ENCODE results near the gene TNK2.

TNK2 gene

DNA sequence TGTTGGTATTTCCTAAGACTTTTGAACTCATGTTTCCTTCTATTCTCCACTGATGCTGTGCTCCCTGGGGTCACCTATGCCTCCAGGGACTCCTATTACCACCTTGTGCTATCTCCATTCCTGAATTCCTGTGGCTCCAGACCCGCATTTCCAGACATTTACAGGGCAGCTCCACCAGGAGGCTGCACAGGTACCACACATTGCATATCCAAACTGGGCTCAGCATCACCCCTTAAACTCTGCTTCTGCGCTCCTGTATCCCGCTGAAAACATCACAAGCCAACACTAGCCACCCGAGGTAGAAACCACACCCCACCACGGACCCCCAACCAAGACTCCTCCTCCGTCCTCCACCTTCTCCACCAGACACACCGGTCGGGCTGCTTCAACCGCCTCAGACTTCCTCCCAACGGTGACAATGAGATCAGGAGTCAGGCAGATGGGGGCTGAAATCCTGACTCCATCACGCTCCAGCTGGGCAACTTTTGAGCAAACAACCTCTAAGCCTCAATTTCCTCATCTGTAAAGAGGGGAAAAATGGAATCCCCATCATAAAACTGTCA, 10.4 kb downstream of the TNK2 start:
- no peak for DNase-seq

GRCh38 chr3:195897081-195897852, 11.1 kb downstream of the TNK2 start:
- no peak for DNase-seq

- no peak for DNase-seq
Measured at GRCh38 chr3:195896361-195897080, 11.8 kb downstream of the TNK2 start.

GRCh38 chr3:195895861-195896360, 12.4 kb downstream of the TNK2 start:
- DNase-seq, result peak; percentile 45

DNA sequence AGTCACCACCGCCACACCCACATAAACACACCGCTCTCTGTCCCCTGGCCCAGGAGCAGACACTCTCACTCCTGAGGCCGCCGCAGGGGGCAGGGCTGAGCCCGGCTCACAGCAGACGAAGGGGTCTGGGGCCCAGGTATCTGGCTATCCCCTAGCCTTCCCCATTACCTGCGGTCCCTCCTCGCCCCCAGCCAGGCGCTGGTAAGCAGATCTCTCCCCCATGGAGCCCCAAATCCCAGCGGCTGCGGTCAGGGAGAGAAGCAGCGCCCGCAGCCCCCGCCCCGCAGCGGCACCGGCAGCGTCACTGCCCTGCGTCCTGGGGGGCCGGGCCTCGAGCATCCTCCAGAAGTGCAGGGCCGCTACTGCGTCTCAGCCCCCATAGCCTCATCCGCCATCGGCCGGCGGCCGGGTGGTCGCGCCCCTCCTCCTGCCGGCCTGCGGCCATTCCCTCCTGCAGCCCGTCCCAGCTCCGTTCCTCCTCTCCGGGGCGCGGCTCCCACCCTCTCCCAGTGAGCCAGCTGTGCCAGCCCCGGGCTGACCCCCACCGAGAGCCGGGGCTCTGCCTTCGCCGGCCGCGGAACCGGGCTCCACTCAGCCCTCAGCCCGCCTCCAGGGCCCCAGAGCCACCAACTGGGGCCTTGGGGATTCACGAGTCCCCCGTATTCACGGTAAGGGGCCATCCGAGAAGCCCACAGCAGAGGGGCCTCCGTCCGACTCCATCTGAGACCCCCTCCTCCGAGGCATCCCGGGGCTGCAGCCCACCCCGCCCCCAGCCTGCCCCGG, 13.1 kb downstream of the TNK2 start:
- DNase-seq, result no peak

- no peak for DNase-seq
Measured at GRCh38 chr3:195893916-195894465, 14.4 kb downstream of the TNK2 start.

DNA sequence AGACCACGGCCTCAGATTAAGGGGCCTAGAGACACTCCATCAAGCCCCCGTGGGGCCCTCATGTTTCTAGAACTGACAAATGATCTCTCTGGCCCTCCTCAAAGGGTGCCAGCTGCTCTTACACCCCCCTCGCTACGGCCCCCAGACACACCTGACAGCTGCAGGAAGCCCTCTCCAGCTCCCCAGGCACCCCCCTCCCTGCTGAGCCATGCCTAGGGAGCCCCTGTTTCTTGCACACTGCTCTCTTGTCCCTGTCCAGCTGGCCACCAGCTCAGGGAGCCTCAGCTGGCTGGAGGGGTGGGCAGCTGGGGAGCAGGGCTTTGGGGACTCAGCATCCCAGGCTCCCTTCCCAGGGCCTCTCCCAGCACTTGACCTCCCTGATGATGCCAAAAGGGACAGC, 14.8 kb downstream of the TNK2 start:
- DNase-seq, result peak; percentile 59

DNA sequence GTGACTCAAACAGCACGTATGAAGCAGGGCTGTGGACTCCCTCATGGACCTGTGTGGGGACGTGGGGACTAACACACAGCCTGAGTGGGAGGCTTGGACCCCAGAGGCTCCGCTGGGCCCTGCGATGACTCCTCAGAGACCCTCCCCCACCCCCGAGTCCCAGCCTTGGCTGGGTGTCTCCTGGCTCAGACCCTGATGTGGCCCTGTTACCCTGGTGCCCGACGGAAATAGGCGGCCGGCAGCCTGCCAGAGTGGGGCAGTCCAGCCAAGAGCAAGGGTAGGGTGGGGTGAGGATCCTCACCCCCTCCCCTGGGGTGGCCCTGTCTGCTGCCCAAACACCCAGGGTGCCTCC, 15.3 kb downstream of the TNK2 start:
- no peak for DNase-seq

DNA sequence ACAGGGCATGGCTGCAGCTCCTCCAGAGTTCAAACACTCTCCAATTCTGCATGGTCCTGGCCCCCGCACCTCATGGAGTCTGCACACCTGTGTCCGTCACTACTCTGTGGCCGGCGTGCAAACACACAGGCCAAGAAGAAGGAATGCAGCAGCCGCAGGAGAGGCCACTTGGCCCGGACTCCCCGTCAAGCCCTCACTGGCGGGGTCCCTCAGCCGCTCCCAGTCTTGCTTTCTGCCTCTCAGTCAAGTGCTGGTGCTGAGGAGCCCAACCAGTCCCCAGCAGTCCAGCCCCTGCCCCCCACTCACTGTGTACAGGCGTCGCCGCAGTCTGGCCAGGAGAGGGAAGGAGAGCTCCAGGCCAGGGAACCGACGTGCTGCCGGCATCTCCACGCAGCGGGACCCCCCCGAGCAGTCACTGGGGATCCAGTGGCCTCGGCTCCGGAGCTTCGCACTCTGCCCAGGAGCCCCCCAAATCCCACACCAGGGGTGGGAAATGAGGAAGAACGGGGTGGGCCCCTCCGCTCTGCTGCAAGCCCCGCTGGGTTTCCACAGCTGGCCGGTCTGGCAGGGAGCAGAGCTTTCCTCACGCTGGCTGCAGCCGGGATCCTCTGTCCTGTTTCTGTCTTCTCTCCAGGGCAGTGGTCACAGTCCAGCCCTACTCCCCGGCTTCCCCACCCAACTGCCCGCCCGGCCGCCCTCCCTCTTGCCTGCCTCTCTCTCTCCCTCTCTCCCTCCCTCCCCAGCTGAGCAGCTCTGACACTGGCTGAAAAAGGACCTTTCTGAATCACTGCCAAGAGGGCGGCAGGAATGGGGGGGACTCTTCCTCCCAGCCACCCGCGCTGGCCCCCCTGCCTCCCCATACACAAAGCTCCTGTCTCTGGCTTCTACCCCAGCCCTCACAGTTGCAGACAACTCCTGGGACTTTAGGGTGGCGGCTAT, 16.0 kb downstream of the TNK2 start:
- no peak for DNase-seq

DNA sequence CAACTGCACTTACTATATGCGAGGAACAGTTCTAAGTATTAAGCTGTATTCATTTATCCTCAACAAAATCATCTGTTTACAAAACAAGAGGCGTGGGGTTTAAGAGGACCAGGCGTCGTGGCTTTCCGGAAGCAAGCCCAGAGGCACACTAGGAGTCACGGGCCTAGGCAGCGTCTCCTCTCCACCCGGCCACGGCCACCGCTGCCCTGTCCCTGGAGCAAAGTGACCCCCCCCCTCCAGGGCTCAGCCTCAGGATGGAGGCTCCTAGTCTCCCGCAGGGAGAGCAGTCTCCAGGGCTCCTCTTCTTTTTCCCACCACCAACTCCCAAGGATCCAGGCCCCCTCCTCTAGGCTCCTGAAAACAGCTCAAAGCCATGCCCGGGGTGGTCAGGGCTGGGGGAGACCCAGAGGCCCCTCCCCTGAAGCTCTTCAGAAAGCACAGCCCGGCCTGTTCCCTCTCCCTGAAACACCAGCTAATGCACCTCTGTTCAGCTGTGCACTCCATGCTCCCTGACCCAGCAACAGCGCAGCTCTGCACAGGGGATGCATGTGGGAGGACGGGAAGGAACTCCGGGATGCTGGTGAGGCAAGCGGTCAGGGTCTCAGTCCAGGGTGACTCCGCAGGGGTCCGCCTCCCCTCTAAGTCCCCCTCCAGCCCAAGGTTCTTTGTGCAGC, 16.8 kb downstream of the TNK2 start:
- no peak for DNase-seq

GRCh38 chr3:195889870-195890295, 18.5 kb downstream of the TNK2 start:
- DNase-seq, result no peak

DNA sequence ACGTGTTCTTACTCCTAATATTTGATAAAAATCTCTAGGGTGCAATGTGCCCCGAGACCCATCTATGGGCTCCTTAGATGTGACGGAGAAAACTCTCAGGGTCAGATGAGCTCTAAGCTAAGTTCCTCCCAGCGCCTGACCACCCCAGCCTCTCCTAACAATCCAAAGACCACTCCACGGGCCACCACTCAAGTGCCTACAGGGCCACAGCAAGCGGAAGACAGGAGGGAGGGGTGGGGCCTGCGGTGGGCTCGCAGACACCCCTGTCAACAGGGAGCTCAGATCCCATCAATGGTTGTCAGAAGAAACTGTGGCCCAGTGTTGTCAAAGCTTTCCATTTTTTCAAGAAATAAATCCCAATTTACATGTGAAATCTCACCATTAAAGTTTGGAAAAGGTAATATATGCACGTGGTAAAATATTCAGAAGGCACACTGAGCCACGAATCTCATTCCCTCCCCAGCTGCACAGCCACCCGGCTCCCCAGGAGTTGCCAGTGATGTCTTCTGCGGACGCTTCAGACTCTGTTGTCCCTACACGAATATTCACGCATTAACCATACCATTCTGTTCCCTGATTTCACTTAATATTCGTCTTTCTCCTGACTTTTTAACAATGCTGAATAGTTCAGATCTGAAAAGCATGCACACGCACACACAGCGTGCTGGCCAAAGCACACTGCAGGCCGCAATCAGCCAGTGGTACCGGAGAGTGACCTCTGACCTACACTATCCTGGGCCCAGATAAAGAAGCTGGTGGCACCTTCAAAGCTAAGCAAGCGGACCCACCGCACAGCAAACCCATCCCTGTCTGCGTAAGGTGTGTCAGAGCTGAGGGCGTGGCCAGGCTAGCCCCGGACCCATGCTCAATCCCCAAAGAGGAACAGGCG, 19.1 kb downstream of the TNK2 start:
- DNase-seq, result no peak

- no peak for DNase-seq
Measured at GRCh38 chr3:195888311-195888761, 20.0 kb downstream of the TNK2 start.

GRCh38 chr3:195887670-195888069, 20.7 kb downstream of the TNK2 start:
- no peak for DNase-seq

- DNase-seq, result no peak
Measured at GRCh38 chr3:195886181-195887141, 21.9 kb downstream of the TNK2 start.

DNA sequence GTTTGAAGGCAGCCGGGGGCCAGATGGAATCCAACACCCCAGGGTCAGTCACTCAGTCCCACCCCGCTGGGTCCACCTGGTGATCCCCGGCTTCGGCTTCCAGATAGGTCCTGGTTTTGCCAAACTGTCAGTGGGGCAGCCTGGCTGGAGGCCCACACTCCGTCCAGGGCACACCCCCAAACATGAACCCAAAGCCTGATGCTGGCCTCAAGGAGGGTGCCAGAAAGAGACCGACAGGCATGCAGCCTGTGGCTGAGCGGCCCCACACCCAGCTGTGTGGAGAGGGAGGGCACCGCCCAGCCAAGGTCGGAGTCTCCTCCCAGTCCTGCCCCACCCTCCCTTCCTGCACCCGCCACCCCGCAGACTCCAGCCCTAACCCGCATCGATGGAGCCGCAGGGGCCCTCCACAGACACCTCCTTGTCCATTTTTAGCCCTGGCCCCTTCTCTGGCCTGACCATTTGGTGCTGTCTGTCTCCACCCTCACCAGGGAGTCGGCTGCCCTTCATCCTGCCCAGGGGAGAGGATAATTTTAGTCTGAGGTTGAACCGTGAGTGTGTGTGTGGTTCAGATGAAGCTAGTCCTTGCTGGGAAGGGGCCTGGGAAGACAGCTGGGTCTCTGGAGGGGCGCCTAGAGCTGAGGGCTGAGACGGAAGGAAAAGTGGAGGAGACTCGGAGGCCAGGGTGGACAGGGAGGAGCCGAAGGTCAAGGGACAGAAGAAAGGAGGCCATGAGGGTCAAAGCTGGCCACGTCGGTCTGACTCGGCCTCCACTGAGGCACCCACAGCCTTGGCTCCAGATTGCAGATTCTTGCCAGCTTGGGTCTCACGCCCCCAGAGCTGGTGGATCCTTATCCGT, 23.1 kb downstream of the TNK2 start:
- no peak for DNase-seq

GRCh38 chr3:195884691-195885035, 23.7 kb downstream of the TNK2 start:
- no peak for DNase-seq

DNA sequence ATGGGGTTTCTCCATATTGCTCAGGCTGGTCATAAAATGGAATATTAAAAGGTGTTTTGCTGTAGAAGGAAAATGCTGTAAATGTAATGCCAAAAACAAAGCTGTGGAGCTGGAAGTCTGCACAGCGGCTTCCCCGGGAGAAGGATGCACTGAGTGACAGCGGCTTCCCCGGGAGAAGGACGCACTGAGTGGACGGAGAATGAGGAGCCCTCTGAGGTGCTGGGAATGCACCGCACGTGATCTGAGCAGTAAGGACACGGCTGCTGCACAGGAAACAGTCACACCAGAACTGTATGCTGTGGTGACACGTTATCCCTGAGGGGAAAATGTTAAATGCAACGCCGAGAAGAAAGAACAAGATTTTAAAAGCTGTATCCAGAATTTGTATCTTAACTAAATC, 24.6 kb downstream of the TNK2 start:
- DNase-seq, result no peak
